H9 (cell line): Measurements from ENCODE around the gene COQ7. TPM values are rescaled to one million over a fixed set of nuclear protein-coding genes. Genes with fewer than 3 reads are reported as not detected.
A peak's percentile ranks its signal among the peaks of the same experiment; 100 is the strongest.

Experiments
- DNase-seq: peaks from one replicate; pipeline ENCODE4 v3.0.0-alpha.2; 2017
- H2AFZ ChIP-seq: one replicate; pipeline ENCODE4 v1.6.1; 2013; ENCODE audit warnings: mild to moderate bottlenecking, low read length, control low read depth, moderate library complexity
- H2AK5ac ChIP-seq: 2 replicates; pipeline ENCODE4 v1.6.1; 2013; ENCODE audit warnings: low read length, control low read depth, mixed read lengths; ENCODE audit not compliant: insufficient read length
- H2BK120ac ChIP-seq: one replicate; pipeline ENCODE4 v1.6.1; 2013; ENCODE audit warnings: low read depth, mild to moderate bottlenecking, low read length, control low read depth, inconsistent platforms; ENCODE audit not compliant: poor library complexity, severe bottlenecking
- H2BK12ac ChIP-seq: 2 replicates; pipeline ENCODE4 v1.6.1; 2013; ENCODE audit warnings: low read length, control low read depth, mixed read lengths, low read depth; ENCODE audit not compliant: insufficient read length
- H2BK15ac ChIP-seq: 2 replicates; pipeline ENCODE4 v1.6.1; 2013; ENCODE audit warnings: low read depth, low read length, control low read depth
- H2BK20ac ChIP-seq: one replicate; pipeline ENCODE4 v1.6.1; 2013; ENCODE audit warnings: low read depth, mild to moderate bottlenecking, low read length, control low read depth, inconsistent platforms; ENCODE audit not compliant: poor library complexity, severe bottlenecking
- H2BK5ac ChIP-seq: 2 replicates; pipeline ENCODE4 v1.6.1; 2013; ENCODE audit warnings: low read length, control low read depth, mixed read lengths; ENCODE audit not compliant: insufficient read length
- H3K14ac ChIP-seq: 2 replicates; pipeline ENCODE4 v1.6.1; 2013; ENCODE audit warnings: low read length, control low read depth; ENCODE audit not compliant: insufficient read depth
- H3K18ac ChIP-seq: 2 replicates; pipeline ENCODE4 v1.6.1; 2013; ENCODE audit warnings: low read depth, mild to moderate bottlenecking, mixed read lengths, low read length, control low read depth; ENCODE audit not compliant: insufficient read length
- H3K23ac ChIP-seq: 2 replicates; pipeline ENCODE4 v1.6.1; 2013; ENCODE audit warnings: low read length, control low read depth, mixed read lengths, low read depth; ENCODE audit not compliant: insufficient read length
- H3K23me2 ChIP-seq: 2 replicates; pipeline ENCODE4 v1.6.1; 2013; ENCODE audit warnings: low read depth, mild to moderate bottlenecking, mixed read lengths, low read length, control low read depth; ENCODE audit not compliant: insufficient read length, poor library complexity, severe bottlenecking
- H3K27ac ChIP-seq: 2 replicates; pipeline ENCODE4 v1.5.1; 2013; ENCODE audit warnings: low read length, control low read depth, mixed read lengths, low read depth; ENCODE audit not compliant: insufficient read length
- H3K27me3 ChIP-seq: 2 replicates; pipeline ENCODE4 v1.6.1; 2013; ENCODE audit warnings: low read length, control low read depth, inconsistent platforms; ENCODE audit not compliant: insufficient read depth
- H3K4ac ChIP-seq: 2 replicates; pipeline ENCODE4 v1.6.1; 2013; ENCODE audit warnings: low read depth, mild to moderate bottlenecking, control low read depth, inconsistent platforms, low read length, moderate library complexity
- H3K4me1 ChIP-seq: 2 replicates; pipeline ENCODE4 v1.6.1; 2013; ENCODE audit warnings: low read length, control low read depth, inconsistent platforms; ENCODE audit not compliant: insufficient read depth
- H3K4me2 ChIP-seq: 2 replicates; pipeline ENCODE4 v1.6.1; 2013; ENCODE audit warnings: low read length, control low read depth, mixed read lengths; ENCODE audit not compliant: insufficient read length, insufficient read depth
- H3K56ac ChIP-seq: 2 replicates; pipeline ENCODE4 v1.6.1; 2013; ENCODE audit warnings: low read depth, mild to moderate bottlenecking, mixed read lengths, low read length, control low read depth; ENCODE audit not compliant: insufficient read length
- H3K79me1 ChIP-seq: 2 replicates; pipeline ENCODE4 v1.6.1; 2013; ENCODE audit warnings: low read depth, mild to moderate bottlenecking, moderate library complexity, low read length, control low read depth, inconsistent platforms; ENCODE audit not compliant: insufficient read depth, poor library complexity, severe bottlenecking
- H3K79me2 ChIP-seq: 2 replicates; pipeline ENCODE4 v1.6.1; 2013; ENCODE audit warnings: low read length, control low read depth, inconsistent platforms; ENCODE audit not compliant: insufficient read depth
- H3K9ac ChIP-seq: 2 replicates; pipeline ENCODE4 v1.6.1; 2013; ENCODE audit warnings: low read length, control low read depth, mixed read lengths; ENCODE audit not compliant: insufficient read length; ENCODE audit errors: extremely low read depth
- H3K9me3 ChIP-seq: one replicate; pipeline ENCODE4 v1.6.1; 2013; ENCODE audit warnings: low read depth, low read length, inconsistent platforms; ENCODE audit not compliant: control insufficient read depth
- H3T11ph ChIP-seq: one replicate; pipeline ENCODE4 v1.6.1; 2013; ENCODE audit warnings: mild to moderate bottlenecking, low read length, control low read depth, inconsistent platforms
- H4K20me1 ChIP-seq: one replicate; pipeline ENCODE4 v1.6.1; 2013; ENCODE audit not compliant: control insufficient read depth, insufficient read length, insufficient read depth
- H4K5ac ChIP-seq: 2 replicates; pipeline ENCODE4 v1.6.1; 2013; ENCODE audit warnings: low read depth, mild to moderate bottlenecking, mixed read lengths, low read length, control low read depth; ENCODE audit not compliant: insufficient read length
- H4K8ac ChIP-seq: replicated peaks from 2 replicates; pipeline ENCODE4 v1.6.1; 2013; ENCODE audit warnings: low read length, control low read depth, mixed read lengths, low read depth; ENCODE audit not compliant: insufficient read length
- H4K91ac ChIP-seq: 2 replicates; pipeline ENCODE4 v1.6.1; 2013; ENCODE audit warnings: low read depth, mild to moderate bottlenecking, moderate library complexity, mixed read lengths, low read length, control low read depth; ENCODE audit not compliant: insufficient read length
- H3K27ac Mint-ChIP-seq, 3 experiments: 2 replicates in 2 of 3; 3 replicates in 1 of 3; pipeline ENCODE4 v1.8.0; 2020 to 2021; ENCODE audit warnings: mixed read lengths in 3 of 3, mild to moderate bottlenecking in 1 of 3, moderate library complexity in 1 of 3
- H3K27me3 Mint-ChIP-seq: 2 replicates; pipeline ENCODE4 v1.8.0; 2021; ENCODE audit warnings: low read depth, mild to moderate bottlenecking, moderate library complexity, mixed read lengths
- H3K36me3 Mint-ChIP-seq, 3 experiments: 2 replicates in 2 of 3; 3 replicates in 1 of 3; pipeline ENCODE4 v1.8.0; 2020 to 2021; ENCODE audit warnings: low read depth in 3 of 3, mixed read lengths in 3 of 3; ENCODE audit not compliant: insufficient read depth in 1 of 3
- H3K4me1 Mint-ChIP-seq, 2 experiments: 2 replicates each; pipeline ENCODE4 v1.8.0; 2020; ENCODE audit warnings: mixed read lengths in 2 of 2
- H3K4me3 Mint-ChIP-seq, 2 experiments: 2 replicates in 1 of 2; 3 replicates in 1 of 2; pipeline ENCODE4 v1.8.0; 2020 to 2021; ENCODE audit warnings: mild to moderate bottlenecking in 2 of 2, mixed read lengths in 2 of 2, moderate library complexity in 1 of 2
- H3K9me3 Mint-ChIP-seq, 2 experiments: 2 replicates in 1 of 2; 3 replicates in 1 of 2; pipeline ENCODE4 v1.8.0; 2020; ENCODE audit warnings: mild to moderate bottlenecking in 2 of 2, mixed read lengths in 2 of 2, moderate library complexity in 1 of 2
- WGBS: extraction: QIAGEN DNeasy Blood & Tissue Kit; methylation state at CpG from one replicate; pipeline ENCODE4 v1.1.7; 2013; ENCODE audit warnings: missing lambda C conversion rate, low lambda C conversion rate, mixed read lengths; ENCODE audit not compliant: insufficient read length; ENCODE audit errors: extremely low coverage; 5-methylcytosine and 5-hydroxymethylcytosine counted together
- total RNA-seq: library from RNA; stranded (reverse); gene quantifications from 2 replicates; pipeline ENCODE4 v1.2.1, GENCODE V29; 2021
- TF ChIP-seq, protein P1 (sequence below): fragments of 200-600 bp; sonication (generic); conservative IDR thresholded peaks from 3 replicates; pipeline ENCODE4 v1.8.0; 2021; ENCODE audit warnings: antibody characterized with exemption, mild to moderate bottlenecking

COQ7 gene
- total RNA-seq, 1 experiment from 2014 or later = 29.6 TPM

DNA sequence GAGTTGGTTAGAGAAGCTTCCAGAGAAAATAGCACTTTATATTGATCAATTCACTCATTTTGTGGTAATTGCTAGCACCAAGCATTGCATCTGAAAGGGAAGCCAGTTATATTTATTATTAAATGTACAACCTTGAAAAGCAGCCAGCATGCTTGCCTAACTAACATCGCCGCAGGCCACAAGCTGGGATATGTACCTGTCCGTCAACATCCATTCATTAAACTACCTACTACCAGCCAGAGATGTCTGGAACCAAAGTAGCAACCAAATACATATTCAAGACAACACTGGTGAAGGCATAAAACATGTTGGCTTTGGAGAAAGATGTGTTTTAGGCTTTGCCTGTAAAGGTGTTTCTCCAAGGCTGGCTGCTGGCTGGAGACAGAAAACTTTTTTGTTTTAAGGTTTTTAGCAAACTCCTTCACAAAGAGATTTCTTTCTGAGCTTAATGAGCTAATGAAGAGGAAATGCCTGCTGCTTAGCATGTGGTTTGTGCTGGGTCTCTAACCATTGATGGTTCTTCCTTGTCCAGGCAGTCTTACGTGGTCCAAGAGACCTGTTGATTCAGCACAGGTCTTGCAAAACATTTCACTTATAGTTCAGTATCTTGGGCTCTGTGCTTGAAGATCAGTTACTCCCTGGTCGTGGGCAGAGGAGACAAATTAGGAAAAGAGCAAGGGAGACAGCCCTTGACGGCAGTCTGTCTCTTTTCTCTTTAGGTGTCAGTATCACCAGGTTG, 49.5 kb downstream of the COQ7 start:
- Histone ChIP-seq H3K4ac (no peak overlapping the region), H2BK15ac (no peak overlapping the region), H3K23me2 (peaks cover 10% of the 10 kb centered on the region), H3T11ph (no peak overlapping the region), H4K20me1 (no peaks in the 10 kb centered on the region), H3K23ac (no peak overlapping the region), H4K5ac (no peak overlapping the region), H3K9ac (no peak overlapping the region), H3K4me2 (no peak overlapping the region), H2BK20ac (no peak overlapping the region), H2BK120ac (no peak overlapping the region), H3K14ac (no peak overlapping the region), H2BK12ac (no peak overlapping the region), H3K27me3 (peaks cover 3% of the 10 kb centered on the region; the same call in 1 of the 2 replicates), H4K91ac (no peak overlapping the region), H3K4me1 (peaks cover 6% of the 10 kb centered on the region), H3K9me3 (no peaks in the 10 kb centered on the region), H3K79me1 (no peaks in the 10 kb centered on the region), H3K56ac (no peak overlapping the region), H2BK5ac (no peak overlapping the region), H3K27ac (no peak overlapping the region), H2AFZ (no peak overlapping the region), H3K79me2 (no peaks in the 10 kb centered on the region), H2AK5ac (no peak overlapping the region), H4K8ac (no peak overlapping the region), H3K18ac (no peak overlapping the region)
- TF ChIP-seq, protein P1, sequence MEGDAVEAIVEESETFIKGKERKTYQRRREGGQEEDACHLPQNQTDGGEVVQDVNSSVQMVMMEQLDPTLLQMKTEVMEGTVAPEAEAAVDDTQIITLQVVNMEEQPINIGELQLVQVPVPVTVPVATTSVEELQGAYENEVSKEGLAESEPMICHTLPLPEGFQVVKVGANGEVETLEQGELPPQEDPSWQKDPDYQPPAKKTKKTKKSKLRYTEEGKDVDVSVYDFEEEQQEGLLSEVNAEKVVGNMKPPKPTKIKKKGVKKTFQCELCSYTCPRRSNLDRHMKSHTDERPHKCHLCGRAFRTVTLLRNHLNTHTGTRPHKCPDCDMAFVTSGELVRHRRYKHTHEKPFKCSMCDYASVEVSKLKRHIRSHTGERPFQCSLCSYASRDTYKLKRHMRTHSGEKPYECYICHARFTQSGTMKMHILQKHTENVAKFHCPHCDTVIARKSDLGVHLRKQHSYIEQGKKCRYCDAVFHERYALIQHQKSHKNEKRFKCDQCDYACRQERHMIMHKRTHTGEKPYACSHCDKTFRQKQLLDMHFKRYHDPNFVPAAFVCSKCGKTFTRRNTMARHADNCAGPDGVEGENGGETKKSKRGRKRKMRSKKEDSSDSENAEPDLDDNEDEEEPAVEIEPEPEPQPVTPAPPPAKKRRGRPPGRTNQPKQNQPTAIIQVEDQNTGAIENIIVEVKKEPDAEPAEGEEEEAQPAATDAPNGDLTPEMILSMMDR = no peak
- peaks cover 17 to 24% of the 10 kb centered on the region in 2 experiments for H3K4me1 Mint-ChIP-seq
- H3K27ac Mint-ChIP-seq = 0 out of 7 replicates have a peak overlapping the region, but pooled peaks of 1 of the 3 experiments have one; percentile 10
- no peak for DNase-seq
- peak overlapping the region in 1 of 2 experiments; percentile 17; a peak in 1 of 5 replicates for H3K4me3 Mint-ChIP-seq
- no peaks in the 10 kb centered on the region for H3K9me3 Mint-ChIP-seq
- WGBS = no CpG with 5 or more reads among the region's 6 CpGs
- peaks cover 0 to 3% (median under 1%) of the 10 kb centered on the region in 3 experiments; a peak in 2 of 7 replicates for H3K36me3 Mint-ChIP-seq
- peaks cover 48% of the 10 kb centered on the region for H3K27me3 Mint-ChIP-seq
